Measurements from ENCODE around the gene HLA-DPA1.

Gene HLA-DPA1

GRCh38 chr6:33114406-33114805 is 41.0 kb upstream of the HLA-DPA1 start:
- TF ChIP-seq ZFX (IDR thresholded peaks at IDR 0.05) = no peak
- TF ChIP-seq CTCF (conservative IDR thresholded peaks at IDR 0.05) = no peak
- H3K27ac ChIP-seq = no peak overlapping the region

- TF ChIP-seq CTCF (conservative IDR thresholded peaks at IDR 0.05) (no peak), ZFX (IDR thresholded peaks at IDR 0.05) (no peak)
Measured at GRCh38 chr6:33113755-33114154, 40.3 kb upstream of the HLA-DPA1 start.

DNA sequence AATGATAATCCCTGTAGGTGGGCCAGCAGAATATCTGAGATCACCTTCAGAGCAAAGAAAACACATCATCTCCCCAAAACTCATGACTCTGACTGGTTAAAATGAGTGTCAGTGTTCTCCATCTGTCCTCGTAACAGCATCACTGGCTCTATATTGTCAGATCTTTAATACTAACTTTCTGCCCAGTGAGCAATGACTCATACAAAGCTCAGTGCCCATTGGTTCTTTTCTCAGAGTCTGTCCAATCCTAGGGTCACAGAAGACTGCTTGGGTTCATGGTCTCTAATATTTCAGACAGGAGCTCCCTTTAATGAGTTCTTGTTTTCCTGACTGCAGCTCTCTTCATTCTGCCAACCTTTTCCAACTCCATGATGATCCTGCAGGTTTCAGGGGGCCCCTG is 38.7 kb upstream of the HLA-DPA1 start:
- TF ChIP-seq ZFX (IDR thresholded peaks at IDR 0.05) (no peak), CTCF (conservative IDR thresholded peaks at IDR 0.05) (no peak)
- H3K27ac ChIP-seq = no peak overlapping the region

More at GRCh38 chr6:33113755-33114154, 40.3 kb upstream of the HLA-DPA1 start:
- H3K27ac ChIP-seq = no peak overlapping the region

DNA sequence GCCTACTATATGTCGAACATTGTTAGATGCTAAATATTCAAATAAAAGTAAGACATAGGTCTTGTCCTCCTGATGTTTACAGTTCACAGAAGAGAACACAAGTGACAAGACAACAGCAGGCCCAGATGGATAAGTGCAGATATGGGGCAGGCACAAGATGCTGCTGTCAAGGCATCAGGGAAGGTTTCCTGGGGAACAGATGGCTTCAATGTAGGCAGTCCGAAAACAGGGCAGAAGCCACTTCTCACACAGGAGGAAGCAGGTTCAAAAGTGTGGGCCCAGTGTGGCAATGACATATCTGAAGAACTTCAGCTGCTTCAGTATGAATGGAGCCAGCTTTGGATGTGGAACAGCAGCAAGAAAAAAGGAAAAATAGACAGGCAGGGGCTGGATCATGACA is 34.9 kb upstream of the HLA-DPA1 start:
- H3K27ac ChIP-seq = no peak overlapping the region
- TF ChIP-seq CTCF (conservative IDR thresholded peaks at IDR 0.05) (no peak), ZFX (IDR thresholded peaks at IDR 0.05) (no peak)

DNA sequence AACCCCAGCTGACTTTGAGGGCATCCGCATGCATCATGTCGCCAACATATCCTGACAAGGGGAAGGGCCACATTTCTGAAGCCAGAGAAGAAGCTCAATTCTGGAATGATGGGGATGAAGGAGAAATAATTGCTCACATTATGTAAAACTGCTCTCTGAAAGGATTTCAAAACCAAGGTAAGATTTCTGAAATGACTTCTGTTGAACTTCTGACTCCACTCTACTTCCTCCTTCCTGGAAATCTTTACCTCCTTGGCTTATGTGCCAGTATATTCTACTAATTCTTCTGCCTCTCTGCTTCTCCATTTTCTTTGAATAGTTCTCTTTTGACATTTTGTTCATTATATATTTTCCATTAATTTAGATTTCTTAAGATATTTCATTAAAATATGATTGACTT is 34.2 kb upstream of the HLA-DPA1 start:
- no peak overlapping the region for H3K27ac ChIP-seq
- TF ChIP-seq ZFX (IDR thresholded peaks at IDR 0.05) (no peak), CTCF (conservative IDR thresholded peaks at IDR 0.05) (no peak)

- 0 out of 2 replicates have a peak overlapping the region, but pooled peaks have one; percentile 0 for H3K27ac ChIP-seq
- TF ChIP-seq CTCF (conservative IDR thresholded peaks at IDR 0.05) (no peak), ZFX (IDR thresholded peaks at IDR 0.05) (no peak)
Measured at GRCh38 chr6:33105916-33106871, 32.7 kb upstream of the HLA-DPA1 start.

- TF ChIP-seq CTCF (conservative IDR thresholded peaks at IDR 0.05) (no peak), ZFX (IDR thresholded peaks at IDR 0.05) (no peak)
- H3K27ac ChIP-seq = no peak overlapping the region; the same call in 1 of the 2 replicates
Measured at GRCh38 chr6:33105386-33105785, 31.9 kb upstream of the HLA-DPA1 start.
